Urothelium cell line (cell line): Measurements from ENCODE around the gene CELF5.

Source experiments
- DNase-seq: peaks from one replicate; pipeline ENCODE4 v3.0.0; 2011; ENCODE audit warnings: low spot score, mixed read lengths
- FAIRE-seq: peaks from 2 replicates; lab custom pipeline; 2011; peaks lifted over from hg19 to GRCh38; lab: Jason Lieb, UNC

Gene CELF5

DNA sequence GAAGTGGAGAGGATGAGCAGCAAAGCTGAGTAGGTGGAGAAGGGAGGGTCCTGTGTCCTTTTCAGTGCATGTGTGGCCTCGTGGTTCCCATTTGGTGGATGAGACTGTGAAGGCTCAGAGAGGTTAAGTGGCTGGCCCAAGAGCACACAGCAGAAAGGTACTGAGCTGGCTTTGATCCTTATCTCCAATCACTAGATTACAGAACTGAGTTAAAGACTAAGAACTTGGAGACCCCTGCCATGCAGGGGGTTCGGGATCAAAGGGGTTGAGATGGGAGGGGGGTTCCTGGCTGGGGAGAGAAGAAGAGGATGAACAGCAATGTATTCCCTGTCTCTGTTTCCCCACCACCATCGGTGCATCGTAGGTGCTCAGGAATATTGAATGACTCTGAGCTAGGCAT lies 11.8 kb downstream of the CELF5 start:
- FAIRE-seq (no peak), DNase-seq (no peak)

DNA sequence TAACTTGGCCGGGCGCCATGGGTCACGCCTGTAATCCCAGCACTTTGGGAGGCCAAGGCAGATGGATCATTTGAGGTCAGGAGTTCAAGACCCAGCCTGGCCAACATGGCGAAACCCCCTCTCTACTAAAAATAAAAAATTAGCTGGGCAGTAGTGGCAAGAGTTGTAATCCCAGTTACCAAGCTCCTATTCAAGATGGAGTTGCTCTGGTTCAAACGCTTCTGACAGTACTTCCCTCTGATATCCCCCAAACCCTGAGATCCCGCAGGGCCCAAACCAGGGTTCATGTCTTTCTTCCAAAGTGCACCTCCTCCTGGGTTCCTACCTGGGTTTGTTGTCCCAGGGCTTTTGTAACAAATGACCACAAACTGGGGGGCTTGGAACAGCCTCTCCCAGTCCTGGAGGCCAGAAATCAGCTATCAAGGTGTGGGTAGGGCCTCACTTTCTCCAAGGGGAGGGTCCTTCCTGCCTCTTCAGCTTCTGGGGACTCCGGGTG lies 13.7 kb downstream of the CELF5 start:
- FAIRE-seq (no peak), DNase-seq (no peak)

DNA sequence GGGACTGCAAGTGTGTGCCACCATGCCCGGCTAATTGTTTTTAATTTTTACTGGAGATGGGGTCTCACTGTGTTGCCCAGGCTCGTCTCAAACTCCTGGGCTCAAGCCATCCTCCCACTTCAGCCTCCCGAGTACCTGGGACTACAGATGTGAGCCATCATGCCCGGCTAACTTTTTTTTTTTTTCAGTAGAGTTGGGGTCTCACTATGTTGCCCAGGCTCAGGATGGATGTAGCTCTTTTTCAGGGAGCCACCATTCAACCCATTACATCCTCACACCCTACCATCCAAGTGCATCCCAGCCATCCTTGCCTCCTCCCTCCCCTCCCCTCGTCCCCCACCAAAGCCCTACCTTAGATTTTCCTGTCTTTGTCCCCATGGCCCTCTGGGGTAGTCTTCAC lies 14.9 kb downstream of the CELF5 start:
- FAIRE-seq (no peak), DNase-seq (no peak)

DNA sequence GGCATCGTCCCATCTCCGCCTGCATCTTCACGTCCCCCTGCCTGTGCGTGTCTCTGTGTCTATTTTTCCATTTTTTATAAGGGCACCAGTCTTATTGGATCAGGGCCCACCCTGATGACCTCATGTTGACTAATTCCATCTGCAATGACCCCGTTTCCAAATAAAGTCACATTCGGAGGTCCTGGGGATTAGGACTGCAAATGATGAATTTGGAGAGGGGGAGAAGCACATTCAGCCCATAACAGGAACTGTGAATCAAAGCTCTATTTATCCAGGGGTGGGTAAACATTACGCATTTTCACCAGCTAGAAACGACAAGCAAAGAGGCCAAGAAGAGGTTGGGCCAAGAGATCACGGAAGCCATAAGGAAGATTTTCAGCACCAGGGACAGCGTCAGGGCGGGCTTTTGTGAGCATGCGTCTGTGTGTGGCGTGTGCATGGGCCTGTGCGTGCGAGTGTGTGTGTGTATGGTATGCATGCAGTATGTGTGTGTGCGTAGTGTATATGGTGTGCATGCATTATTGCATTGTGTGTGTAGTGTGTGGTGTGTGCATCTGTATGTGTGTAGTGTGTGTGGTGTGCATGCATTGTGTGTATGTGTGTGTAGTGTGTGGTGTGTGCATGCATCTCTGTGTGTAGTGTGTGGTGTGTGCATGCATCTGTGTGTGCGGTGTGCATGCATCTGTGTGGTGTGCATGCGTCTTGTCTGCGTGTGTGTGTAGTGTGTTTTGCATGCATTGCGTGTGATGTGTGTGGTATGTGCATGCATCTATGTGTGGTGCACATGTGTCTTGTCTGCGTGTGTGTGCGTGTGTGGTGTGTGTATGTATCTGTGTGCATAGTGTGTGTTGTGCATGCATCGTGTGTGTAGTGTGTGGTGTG lies 19.6 kb downstream of the CELF5 start:
- DNase-seq, result peak; percentile 42
- peak; percentile 95 for FAIRE-seq

DNA sequence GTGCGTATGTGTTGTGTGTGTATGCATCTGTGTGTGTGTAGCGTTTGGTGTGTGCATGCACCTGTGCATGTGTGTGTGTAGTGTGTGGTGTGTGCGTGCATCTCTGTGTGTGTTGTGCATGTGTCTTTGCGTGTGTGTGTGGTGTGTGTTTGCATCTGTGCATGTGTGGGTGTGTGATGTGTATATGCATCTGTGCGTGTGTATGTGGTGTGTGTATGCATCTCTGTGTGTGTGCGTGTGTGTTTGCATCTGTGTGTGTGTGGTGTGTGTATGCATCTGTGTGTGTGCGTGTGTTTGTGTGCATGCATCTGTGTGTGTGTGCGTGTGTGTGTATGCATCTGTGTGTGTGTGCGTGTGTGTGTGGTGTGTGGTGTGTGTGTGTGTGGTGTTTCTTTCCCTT lies 20.6 kb downstream of the CELF5 start:
- DNase-seq (no peak), FAIRE-seq (no peak)

DNA sequence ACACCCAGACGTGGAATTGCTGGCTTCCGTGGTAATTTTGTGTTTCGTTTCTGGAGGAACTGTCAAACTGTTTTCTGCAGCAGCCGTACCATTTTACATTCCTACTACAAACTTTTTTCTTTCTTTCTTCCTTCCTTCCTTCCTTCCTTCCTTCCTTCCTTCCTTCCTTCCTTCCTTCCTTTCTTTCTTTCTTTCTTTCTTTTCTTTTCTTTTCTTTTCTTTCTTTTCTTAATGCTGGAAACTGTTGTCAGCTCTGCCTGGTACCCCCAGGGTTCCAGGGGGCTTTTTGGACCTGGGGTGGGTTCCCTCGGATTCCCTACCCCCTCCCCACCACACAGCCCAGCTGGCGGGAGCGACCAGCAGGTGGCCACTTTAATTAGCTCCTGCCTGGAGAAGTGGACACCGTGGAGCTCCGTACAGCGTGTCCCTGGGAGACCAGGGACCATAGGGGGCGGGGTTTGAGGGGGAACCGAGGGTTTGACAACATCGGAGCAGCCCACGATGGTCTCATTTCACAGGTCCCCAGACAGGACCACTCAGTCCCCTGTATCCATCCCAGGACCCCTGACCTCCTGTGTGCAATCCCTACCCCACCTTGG lies 24.4 kb downstream of the CELF5 start:
- DNase-seq, result no peak
- no peak for FAIRE-seq

DNA sequence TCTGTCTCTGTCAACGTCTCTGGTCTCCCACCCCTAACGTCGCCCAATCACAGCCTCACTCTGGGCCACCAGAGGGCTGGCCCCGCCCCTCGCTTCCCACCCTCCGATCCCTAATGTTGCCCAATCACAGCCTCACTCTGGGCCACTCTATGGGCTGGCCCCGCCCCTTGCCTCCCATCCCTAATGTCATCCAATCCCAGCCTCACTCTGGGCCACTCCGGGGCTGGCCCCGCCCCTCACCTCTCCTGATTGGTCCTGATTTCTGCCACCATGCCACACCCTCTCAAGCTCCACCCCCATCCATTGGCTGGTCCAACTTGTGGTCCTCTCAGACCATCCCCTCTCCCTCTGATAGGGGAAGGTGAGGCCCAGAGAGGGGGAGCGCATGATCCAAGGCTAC lies 24.9 kb downstream of the CELF5 start:
- DNase-seq (peak; percentile 24), FAIRE-seq (no peak)

DNA sequence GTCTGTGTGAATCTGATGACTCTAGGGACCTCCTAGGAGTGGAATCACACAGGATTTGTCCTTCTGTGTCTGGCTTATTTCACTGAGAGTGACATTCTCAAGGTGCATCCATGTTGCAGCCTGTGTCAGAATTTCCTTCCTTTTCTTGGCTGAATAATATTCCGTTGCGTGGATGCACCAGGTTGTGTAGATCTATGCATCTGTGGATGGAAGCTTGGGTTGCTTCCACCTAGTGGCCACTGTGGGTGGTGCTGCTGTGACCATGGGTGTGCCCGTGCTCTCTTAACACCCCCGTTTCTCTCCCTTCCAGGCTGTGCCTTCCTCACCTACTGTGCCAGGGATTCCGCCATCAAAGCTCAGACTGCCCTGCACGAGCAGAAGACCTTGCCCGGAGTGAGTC lies 26.2 kb downstream of the CELF5 start:
- FAIRE-seq (no peak), DNase-seq (no peak)

DNA sequence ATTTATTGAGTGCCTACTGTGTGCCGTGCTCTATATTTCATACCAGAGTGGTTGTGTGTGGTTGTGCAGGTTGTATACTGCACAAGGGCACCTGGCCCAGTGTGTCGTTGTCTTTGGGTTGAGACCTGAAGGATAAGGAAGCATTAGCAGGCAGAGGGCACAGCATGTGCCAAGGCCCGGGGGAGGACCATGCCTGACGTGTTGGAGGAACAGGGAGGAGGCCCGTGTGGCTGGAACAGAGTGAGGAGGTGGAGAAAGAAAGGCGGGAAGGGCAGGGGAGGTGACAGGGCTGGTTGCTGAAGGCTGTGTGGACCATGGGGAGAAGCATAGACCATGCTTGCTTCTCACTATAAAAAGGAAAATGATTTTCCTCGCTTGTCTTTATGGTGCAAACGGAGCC lies 26.8 kb downstream of the CELF5 start:
- no peak for DNase-seq

DNA sequence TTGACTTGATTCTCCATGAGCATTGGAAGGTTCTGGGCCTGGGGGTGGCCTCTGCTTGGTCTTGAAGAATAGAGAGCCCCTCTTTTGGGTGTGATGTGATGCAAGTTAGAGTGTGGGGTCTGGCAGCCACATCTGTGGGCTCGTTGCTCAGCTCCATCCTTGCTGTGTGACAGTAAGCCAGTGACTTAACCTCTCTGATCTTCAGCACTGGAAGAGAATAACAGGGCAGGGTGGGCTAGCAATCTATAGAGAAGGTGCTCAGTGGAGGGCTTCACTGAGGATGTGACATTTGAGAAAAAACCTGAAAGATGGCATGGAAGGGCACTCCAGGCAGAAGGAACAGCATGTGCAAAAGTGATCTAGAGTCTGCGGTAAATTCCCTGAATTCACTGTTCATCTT lies 28.2 kb downstream of the CELF5 start:
- FAIRE-seq, result no peak

More for the DNA sequence above, 26.8 kb downstream of the CELF5 start:
- FAIRE-seq, result no peak

DNA sequence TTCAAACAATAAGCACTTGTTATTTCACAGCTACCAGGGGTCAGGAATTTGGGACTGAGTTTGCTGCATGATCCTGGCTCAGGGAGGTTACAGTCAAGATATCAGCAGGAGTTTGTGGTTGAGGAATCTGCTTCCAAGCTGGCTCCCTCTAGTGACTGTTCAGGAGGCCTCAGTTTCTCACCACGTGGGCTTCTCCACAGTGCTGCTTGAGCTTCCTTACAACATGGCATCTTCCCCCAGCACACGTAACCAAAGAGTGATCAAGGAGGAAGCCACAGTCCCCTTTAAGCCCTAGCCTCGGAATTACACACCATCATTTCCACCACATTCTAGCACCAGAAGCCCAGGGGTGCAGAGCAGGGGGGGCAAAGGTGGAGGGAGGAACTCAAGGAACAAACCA lies 28.8 kb downstream of the CELF5 start:
- no peak for DNase-seq
- FAIRE-seq, result no peak

More for the DNA sequence above, 28.2 kb downstream of the CELF5 start:
- DNase-seq, result no peak

DNA sequence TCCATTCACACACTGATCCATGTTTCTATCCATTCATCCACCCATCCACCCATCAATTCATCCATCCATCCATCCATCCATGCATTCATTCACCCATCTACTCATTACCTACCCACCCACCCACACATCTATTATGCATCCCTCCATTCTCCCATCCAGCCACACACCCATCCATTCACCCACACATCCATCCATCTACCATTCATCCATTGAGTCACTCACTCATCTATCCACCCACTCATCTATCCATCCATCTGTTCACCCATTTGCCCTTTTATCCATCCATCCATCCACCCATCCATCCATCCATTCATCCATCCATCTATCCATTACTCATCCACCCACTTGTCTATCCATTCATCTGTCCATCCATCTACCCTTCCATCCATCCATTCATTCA lies 30.1 kb downstream of the CELF5 start:
- FAIRE-seq, result peak; percentile 42

DNA sequence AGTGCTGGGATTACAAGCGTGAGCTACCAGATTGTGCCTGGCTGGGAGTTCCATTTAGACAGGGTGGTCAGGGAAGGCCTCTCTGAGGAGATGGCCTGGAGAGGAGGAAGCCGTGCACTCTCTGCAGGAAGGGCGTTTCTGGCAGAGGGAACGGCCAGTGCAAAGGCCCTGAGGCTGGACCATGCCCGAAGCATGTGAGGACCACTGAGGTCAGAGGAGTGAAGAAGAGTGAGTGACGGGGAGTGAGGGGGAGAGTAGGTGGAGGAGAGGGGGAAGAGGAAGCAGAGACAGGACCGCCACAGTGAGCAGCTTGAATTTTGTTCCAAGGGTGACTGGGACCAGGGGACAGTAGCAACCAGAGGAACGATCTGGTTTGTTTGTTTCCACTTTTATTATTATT lies 32.6 kb downstream of the CELF5 start:
- no peak for DNase-seq
- no peak for FAIRE-seq

More for the DNA sequence above, 30.1 kb downstream of the CELF5 start:
- no peak for DNase-seq

DNA sequence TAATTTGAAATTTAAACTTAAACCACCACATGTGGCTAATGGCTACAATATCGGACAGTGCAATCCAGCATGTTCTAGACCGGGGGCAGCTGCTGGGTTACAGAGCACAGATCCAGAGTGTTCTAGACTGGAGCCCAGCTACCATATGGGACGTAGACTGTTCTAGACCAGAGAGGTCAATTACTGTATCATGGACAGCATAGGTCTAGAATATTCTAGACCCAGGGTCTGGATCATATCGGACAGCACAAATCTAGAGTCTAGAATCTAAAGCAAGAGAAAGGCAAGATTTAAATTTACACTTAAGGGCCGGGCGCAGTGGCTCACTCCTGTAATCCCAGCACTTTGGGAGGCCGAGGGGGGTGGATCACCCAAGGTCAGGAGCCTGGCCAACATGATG lies 37.9 kb downstream of the CELF5 start:
- DNase-seq (no peak), FAIRE-seq (no peak)

DNA sequence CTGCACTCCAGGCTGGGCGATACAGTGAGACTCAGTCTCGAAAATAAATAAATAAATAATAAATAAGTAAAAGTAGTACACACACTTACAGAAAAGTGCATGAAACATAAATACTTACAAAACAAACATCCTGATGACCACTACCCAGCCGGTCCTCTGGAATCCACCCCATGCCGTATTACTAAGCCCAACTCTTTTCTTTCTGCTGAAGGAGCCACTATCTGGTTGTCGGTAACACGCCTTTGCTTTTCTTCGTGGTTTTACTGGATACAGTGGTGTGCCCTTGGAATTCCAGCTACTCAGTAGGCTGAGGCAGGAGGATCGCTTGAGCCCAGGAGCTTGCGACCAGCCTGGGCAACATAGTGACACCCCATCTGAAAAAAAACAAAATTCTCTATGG lies 39.4 kb downstream of the CELF5 start:
- DNase-seq, result no peak
- FAIRE-seq, result no peak

DNA sequence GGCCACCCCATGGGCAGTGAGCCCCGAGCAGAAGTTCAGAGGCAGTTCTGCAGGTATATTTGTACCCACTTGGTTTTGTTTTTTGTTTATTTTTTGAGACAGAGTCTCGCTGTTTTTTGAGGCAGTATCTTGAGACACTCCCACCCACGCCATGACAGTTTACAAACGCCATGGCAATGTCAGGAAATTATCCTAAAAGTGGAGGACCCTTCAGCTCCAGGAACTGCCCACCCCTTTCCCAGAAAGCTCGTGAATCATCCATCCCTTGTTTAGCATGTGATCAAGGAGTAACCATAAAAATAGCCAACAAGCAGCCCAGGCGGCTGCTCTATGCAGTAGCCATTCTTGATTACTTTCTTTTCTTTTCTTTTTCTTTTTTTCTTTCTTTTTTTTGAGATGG lies 41.0 kb downstream of the CELF5 start:
- DNase-seq (no peak), FAIRE-seq (no peak)

DNA sequence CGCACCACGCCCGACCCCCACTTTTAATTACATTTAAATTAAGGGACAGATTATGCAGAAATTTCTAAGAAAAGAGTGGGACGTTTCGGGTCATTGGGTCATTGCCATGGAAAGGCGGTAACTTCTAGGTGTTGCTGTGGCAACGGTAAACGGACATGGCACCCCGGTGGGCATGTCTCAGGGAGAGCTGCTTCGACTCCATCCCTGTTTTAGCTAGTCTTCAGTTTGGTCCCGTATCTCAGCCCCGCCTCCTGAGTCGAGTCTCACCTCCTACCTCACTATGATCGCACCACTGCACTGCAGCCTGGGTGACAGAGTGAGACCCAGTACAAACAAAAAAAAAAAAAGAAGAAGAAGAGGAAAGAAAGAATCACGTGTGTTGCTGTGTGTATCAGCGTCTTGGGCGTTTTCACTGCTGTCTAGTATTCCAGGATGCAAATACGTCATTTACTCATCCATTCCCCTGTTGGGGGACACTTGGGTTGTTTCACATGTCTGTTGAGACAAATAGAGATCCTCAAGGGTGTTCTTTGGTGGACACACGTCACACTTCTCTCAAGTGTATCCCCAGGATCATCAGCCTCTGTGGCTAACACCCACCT lies 41.7 kb downstream of the CELF5 start:
- FAIRE-seq (no peak), DNase-seq (no peak)

DNA sequence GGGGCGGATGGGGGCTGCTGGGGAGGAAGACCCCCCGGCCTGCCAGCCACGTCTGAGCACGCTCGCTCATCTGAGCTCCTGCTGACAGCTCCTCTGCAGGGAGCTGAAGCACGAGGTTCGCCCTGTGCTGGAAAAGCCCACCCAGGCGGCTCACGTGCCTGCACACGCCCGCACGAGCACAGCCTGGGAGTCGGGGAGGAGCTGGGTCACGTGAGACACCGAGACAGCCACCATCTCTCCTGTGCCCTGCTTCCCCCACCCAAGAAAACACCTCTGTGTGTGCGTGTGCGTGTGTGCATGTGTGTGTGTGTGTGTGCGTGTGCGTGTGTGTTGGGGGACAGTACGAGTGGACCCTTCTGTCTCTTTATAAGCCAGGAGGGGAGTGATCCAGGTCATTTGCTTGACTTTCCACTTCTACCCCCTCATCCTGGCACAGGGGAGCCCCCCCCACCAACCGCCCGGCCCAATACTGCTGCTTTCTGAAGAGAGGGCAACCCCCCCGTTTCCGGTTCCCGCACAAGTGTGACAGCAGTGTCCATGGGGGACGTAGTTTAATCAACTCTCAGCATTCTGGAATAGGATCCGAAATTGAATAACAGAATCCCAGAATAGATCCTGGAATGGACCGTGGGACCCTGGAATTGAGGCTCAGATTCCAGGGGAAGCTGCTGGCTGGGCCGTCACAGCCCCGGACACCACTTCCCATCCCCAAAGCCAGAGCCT lies 42.5 kb downstream of the CELF5 start:
- DNase-seq (no peak), FAIRE-seq (no peak)

DNA sequence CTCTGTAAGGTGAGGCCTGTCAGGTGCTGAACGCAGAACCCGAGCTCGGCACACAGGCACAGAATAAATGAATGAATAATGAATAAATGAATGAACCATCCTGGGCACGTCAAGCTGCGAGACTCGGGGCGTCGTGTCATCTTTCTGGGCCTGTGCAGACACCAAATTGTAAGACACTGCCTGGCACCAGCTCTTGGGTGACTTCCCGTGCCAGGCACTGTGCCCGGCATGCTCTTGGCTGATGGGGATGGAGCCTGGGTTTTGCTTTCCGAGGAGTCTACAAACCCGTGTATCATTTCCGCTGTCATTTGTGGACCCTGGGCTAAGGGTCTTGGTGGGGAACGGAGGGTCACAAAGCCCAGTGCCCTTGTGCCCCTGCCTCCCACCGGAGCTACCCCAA lies 43.9 kb downstream of the CELF5 start:
- FAIRE-seq, result no peak
- no peak for DNase-seq

DNA sequence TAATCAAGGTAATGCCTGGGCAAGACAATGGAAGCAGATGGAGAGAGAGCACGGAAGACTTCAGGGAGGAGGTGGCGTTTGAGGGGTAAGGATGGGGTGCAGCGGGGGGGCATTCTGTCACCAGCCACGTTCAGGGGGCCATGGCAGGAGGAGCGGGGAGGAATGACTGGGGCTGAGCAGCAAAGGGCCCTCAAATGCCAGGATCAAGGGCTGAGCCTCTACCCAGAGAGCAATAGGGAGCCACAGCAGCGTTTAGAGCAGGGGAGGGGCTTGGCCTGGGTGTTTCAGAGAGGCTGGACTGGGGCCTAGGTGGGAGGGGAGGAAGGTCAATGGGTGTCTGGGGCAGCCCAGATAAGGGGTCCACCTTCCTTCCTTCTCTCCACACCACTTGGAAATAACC lies 44.3 kb downstream of the CELF5 start:
- DNase-seq (no peak), FAIRE-seq (no peak)
